ENCODE results near the gene DIP2A.

The DIP2A gene

DNA sequence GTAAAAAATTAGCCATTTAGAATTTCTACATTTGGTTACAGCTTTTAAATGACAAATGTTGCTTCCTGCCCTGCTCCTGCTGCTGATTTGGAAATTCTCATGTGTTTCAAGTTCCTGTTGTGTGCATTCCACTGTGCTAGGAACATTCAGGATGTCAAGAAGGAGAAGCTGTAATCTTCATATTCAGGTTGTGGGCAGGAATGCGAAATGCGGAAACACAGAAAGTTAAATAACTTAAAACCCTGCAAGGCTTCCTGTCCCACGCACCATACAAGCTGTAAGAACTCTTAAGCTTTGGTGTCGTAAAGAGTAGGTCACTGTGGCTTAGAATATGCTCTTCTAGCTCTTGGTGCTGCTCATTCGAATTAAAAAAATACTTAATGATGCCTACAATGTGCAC is 93.6 kb downstream of the DIP2A start:
- H3K4me3 ChIP-seq (ENCODE audit: control insufficient read depth, low read depth, low read length) = no peak overlapping the region
- TF ChIP-seq, protein P1, sequence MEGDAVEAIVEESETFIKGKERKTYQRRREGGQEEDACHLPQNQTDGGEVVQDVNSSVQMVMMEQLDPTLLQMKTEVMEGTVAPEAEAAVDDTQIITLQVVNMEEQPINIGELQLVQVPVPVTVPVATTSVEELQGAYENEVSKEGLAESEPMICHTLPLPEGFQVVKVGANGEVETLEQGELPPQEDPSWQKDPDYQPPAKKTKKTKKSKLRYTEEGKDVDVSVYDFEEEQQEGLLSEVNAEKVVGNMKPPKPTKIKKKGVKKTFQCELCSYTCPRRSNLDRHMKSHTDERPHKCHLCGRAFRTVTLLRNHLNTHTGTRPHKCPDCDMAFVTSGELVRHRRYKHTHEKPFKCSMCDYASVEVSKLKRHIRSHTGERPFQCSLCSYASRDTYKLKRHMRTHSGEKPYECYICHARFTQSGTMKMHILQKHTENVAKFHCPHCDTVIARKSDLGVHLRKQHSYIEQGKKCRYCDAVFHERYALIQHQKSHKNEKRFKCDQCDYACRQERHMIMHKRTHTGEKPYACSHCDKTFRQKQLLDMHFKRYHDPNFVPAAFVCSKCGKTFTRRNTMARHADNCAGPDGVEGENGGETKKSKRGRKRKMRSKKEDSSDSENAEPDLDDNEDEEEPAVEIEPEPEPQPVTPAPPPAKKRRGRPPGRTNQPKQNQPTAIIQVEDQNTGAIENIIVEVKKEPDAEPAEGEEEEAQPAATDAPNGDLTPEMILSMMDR (IDR thresholded peaks at IDR 0.05; ENCODE audit: control insufficient read depth, insufficient read depth, low read depth, low read length, missing control alignments) = no peak
- no peak for DNase-seq (ENCODE audit: low read depth)

GRCh38 chr21:46552865-46553379 is 94.2 kb downstream of the DIP2A start:
- TF ChIP-seq, protein P1 (IDR thresholded peaks at IDR 0.05; ENCODE audit: control insufficient read depth, insufficient read depth, low read depth, low read length, missing control alignments) = no peak
- no peak overlapping the region for H3K4me3 ChIP-seq (ENCODE audit: control insufficient read depth, low read depth, low read length)
- no peak for DNase-seq (ENCODE audit: low read depth)

DNA sequence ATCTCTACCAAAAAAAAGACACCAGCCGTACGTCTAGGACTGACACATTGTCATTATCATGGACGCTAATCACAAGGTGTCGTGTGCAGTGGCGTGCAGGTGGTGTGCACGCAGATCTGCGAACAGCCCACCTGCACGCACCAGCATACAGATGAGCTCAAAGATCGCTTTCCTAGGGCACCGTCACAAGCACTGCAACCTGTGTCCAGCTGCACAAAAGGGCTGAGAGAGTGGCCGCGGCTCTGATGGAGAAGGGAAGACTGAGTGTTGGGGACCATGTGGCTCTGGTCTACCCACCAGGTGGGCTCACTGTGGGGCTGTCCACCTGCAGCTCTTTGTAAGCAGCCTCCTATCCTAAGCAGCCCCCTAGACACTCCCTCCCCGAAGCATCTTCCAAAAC is 95.3 kb downstream of the DIP2A start:
- no peak for DNase-seq (ENCODE audit: low read depth)
- TF ChIP-seq, protein P1 (IDR thresholded peaks at IDR 0.05; ENCODE audit: control insufficient read depth, insufficient read depth, low read depth, low read length, missing control alignments) = no peak
- H3K4me3 ChIP-seq (ENCODE audit: control insufficient read depth, low read depth, low read length) = no peak overlapping the region

- H3K4me3 ChIP-seq (ENCODE audit: control insufficient read depth, low read depth, low read length) = no peak overlapping the region
- TF ChIP-seq, protein P1 (IDR thresholded peaks at IDR 0.05; ENCODE audit: control insufficient read depth, insufficient read depth, low read depth, low read length, missing control alignments) = no peak
- no peak for DNase-seq (ENCODE audit: low read depth)
Measured at GRCh38 chr21:46554431-46555224, 95.9 kb downstream of the DIP2A start.

GRCh38 chr21:46555225-46555617 is 96.5 kb downstream of the DIP2A start:
- no peak overlapping the region for H3K4me3 ChIP-seq (ENCODE audit: control insufficient read depth, low read depth, low read length)
- TF ChIP-seq, protein P1 (IDR thresholded peaks at IDR 0.05; ENCODE audit: control insufficient read depth, insufficient read depth, low read depth, low read length, missing control alignments) = no peak
- no peak for DNase-seq (ENCODE audit: low read depth)

DNA sequence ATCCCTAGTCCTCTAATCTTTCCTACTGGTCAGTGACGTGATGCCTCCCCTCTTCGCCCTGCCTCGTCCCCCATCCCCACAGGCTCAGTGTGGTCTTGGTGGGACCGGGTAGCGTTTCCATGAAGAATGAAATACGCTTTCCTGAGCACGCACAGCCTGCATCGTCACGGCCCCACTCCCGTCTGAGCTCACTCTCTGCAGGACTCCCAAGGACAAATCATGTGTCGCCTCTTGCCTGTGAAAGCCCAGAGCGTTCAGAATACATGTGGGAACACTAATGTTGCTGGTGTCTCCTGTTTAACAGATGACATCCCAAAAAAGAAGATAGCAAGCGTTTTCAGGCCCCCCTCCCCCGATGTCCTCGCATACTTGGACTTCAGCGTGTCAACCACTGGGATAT is 97.0 kb downstream of the DIP2A start:
- no peak for DNase-seq (ENCODE audit: low read depth)
- TF ChIP-seq, protein P1 (IDR thresholded peaks at IDR 0.05; ENCODE audit: control insufficient read depth, insufficient read depth, low read depth, low read length, missing control alignments) = no peak
- H3K4me3 ChIP-seq (ENCODE audit: control insufficient read depth, low read depth, low read length) = no peak overlapping the region

Measured in AG09309 (cell line).